ENCODE measurements around the gene NRM.
"Not testable (repeated sequence)": the region's sequence is repeated elsewhere in the genome, so short reads cannot be mapped to it uniquely, and the experiment has no call there.

DNA sequence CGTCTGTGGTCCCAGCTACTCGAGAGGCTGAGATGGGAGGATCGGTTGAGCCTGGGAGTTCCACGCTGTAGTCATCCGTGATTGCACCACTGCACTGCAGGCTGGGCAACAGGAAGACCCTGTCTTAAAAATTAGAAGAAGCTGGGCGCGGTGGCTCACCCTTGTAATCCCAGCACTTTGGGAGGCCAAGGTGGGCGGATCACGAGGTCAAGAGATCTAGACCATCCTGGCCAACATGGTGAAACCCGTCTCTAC, 31.2 kb upstream of the NRM start:
- not testable (repeated sequence) for TF ChIP-seq EP300 (conservative IDR thresholded peaks at IDR 0.05; ENCODE audit: poor library complexity, severe bottlenecking); MXI1 (conservative IDR thresholded peaks at IDR 0.05; ENCODE audit: poor library complexity, severe bottlenecking); TAF1 (IDR thresholded peaks at IDR 0.05; ENCODE audit: low read depth); SMC3 (conservative IDR thresholded peaks at IDR 0.05; ENCODE audit: poor library complexity); EZH2 (IDR thresholded peaks at IDR 0.05; ENCODE audit: borderline replicate concordance, insufficient read depth, low read length, poor library complexity, severe bottlenecking); POLR2AphosphoS5 (IDR thresholded peaks at IDR 0.05)
- TF ChIP-seq, protein P1, sequence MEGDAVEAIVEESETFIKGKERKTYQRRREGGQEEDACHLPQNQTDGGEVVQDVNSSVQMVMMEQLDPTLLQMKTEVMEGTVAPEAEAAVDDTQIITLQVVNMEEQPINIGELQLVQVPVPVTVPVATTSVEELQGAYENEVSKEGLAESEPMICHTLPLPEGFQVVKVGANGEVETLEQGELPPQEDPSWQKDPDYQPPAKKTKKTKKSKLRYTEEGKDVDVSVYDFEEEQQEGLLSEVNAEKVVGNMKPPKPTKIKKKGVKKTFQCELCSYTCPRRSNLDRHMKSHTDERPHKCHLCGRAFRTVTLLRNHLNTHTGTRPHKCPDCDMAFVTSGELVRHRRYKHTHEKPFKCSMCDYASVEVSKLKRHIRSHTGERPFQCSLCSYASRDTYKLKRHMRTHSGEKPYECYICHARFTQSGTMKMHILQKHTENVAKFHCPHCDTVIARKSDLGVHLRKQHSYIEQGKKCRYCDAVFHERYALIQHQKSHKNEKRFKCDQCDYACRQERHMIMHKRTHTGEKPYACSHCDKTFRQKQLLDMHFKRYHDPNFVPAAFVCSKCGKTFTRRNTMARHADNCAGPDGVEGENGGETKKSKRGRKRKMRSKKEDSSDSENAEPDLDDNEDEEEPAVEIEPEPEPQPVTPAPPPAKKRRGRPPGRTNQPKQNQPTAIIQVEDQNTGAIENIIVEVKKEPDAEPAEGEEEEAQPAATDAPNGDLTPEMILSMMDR (IDR thresholded peaks at IDR 0.05; ENCODE audit: poor library complexity, severe bottlenecking) = not testable (repeated sequence)
- TF ChIP-seq, protein P2, sequence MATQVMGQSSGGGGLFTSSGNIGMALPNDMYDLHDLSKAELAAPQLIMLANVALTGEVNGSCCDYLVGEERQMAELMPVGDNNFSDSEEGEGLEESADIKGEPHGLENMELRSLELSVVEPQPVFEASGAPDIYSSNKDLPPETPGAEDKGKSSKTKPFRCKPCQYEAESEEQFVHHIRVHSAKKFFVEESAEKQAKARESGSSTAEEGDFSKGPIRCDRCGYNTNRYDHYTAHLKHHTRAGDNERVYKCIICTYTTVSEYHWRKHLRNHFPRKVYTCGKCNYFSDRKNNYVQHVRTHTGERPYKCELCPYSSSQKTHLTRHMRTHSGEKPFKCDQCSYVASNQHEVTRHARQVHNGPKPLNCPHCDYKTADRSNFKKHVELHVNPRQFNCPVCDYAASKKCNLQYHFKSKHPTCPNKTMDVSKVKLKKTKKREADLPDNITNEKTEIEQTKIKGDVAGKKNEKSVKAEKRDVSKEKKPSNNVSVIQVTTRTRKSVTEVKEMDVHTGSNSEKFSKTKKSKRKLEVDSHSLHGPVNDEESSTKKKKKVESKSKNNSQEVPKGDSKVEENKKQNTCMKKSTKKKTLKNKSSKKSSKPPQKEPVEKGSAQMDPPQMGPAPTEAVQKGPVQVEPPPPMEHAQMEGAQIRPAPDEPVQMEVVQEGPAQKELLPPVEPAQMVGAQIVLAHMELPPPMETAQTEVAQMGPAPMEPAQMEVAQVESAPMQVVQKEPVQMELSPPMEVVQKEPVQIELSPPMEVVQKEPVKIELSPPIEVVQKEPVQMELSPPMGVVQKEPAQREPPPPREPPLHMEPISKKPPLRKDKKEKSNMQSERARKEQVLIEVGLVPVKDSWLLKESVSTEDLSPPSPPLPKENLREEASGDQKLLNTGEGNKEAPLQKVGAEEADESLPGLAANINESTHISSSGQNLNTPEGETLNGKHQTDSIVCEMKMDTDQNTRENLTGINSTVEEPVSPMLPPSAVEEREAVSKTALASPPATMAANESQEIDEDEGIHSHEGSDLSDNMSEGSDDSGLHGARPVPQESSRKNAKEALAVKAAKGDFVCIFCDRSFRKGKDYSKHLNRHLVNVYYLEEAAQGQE (IDR thresholded peaks at IDR 0.05; ENCODE audit: borderline replicate concordance) = not testable (repeated sequence)
